HUDEP-2 (cell line): ENCODE measurements around the gene PRR9.

Experiments
- DNase-seq, 76 experiments: peaks; one replicate each; lab custom pipeline; 2025; ENCODE audit not compliant: unreplicated experiment in 76 of 76; lab: John Stamatoyannopoulos, UW

Gene PRR9

GRCh38 chr1:153228491-153228890 is 11.1 kb downstream of the PRR9 start:
- no peak for DNase-seq

GRCh38 chr1:153229076-153229829 is 11.9 kb downstream of the PRR9 start:
- DNase-seq: peak in 21 of 76 experiments; percentile 4 to 43 (median 16)

DNA sequence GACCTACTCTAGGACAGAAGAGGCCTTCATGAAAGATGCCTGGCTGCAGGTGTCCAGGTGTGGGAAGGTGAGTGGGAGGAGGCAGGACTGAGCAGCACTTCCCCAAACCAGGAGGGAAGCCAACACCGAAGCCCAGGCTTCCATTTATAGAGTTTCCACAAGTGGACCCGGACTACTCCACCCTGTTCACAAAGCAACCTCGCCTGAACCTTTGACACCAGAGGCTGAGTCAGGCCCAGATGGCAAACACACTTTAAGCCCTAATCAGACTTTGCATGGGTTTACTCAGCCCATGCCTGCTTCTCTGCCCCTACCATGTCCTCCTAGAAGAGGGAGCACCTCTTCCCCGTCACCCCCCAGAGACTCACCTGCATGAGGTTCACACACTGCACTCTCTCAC is 14.0 kb downstream of the PRR9 start:
- DNase-seq: no peak

DNA sequence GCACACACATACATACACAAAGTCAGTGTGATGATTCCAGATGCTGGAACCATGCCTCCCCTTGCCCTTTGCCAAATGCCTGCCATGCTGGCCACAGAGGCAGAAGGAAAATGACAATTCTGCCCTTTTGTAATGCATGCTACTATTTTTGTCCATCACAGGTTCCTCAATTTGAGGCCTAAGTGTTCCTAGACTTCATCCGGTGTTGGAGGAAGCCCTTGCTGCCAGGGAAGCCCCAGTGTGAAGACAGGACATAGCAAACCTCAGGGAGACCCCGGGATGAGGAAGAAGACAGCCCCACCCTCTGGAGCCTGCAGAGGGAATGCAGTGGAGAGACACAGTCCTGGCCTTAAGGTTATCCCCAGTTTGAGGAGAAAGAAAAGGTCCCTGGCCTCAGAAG is 14.4 kb downstream of the PRR9 start:
- DNase-seq: no peak

- DNase-seq: no peak
Measured at GRCh38 chr1:153232553-153232952, 15.2 kb downstream of the PRR9 start.

GRCh38 chr1:153233448-153233847 is 16.1 kb downstream of the PRR9 start:
- DNase-seq: no peak

DNA sequence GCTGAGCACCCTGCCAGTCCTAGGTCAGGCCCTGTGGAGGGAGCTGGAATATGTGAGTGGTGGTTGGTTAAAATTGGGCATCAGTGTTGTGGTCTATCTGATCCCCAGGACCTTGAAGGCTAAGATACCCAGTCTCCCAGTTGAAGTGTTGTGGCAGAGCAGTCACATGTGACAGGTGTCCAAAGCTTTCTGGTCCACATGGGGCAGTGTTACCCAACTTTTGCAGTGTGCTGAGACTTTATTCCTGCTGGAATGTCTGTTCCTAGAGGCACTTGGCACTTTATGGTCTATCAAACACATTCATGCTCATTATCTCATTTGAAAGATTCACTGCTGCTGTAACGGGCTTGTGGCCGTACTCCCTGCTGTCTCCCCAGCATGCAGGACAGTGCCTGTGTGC is 21.1 kb downstream of the PRR9 start:
- peak in 3 of 76 experiments; percentile 1 to 3 (median 2) for DNase-seq

DNA sequence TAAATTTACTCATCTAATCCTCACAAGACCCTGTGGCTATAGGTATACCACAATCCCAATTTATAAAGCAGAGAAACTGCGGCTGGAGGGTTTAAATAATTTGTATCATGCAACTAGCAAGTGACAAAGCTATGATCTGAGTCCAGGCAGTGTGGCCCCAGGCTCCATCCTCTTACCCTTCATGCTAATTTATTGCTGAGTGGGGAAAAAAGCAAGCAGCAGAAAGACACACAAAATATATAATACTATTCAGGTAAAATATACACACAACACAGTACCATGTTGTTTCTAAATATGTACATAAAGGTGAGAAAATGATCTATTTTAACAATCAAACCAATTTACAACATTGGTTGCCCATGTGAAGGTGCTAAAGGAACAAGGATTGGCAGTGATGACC is 24.8 kb downstream of the PRR9 start:
- DNase-seq: no peak

DNA sequence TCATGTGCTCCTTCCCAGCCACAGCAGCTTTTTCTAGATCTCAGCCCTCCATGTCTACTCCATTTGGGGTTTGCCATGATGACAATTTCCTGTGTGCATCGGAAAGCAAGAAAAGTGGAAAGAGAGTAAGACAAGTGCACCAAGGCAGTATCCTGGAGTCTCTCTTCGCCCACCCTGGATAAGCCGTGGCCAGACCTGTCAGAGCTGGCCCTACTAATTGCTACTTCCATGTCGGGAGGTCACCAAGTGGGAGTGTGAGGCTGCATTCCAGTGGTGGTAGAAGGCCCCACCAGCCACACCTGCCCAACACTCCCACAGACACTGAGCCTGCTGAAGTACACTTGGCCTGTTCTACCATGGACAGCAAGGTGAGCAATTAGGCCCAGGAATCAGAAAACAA is 28.1 kb downstream of the PRR9 start:
- no peak for DNase-seq

- DNase-seq: no peak
Measured at GRCh38 chr1:153246018-153246417, 28.6 kb downstream of the PRR9 start.

DNA sequence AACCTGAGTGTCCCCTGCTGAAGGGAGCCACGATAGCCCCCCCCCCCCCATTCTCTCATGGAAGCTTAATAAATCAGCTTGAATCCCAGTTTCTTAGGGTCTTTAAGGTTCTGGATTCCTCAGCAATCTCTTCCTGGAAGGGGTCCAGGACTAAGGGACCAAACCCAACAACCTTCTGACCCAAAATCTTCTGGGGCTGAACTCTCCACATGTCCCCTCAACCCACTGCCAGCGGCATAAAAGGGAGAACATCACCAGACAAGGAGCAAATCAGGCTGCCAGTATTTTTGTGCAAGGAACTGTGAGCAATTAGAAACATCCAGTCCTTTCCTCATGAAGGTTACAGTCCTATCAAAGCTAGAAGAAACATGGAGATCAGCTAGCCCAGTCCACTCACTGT is 29.4 kb downstream of the PRR9 start:
- DNase-seq: no peak

DNA sequence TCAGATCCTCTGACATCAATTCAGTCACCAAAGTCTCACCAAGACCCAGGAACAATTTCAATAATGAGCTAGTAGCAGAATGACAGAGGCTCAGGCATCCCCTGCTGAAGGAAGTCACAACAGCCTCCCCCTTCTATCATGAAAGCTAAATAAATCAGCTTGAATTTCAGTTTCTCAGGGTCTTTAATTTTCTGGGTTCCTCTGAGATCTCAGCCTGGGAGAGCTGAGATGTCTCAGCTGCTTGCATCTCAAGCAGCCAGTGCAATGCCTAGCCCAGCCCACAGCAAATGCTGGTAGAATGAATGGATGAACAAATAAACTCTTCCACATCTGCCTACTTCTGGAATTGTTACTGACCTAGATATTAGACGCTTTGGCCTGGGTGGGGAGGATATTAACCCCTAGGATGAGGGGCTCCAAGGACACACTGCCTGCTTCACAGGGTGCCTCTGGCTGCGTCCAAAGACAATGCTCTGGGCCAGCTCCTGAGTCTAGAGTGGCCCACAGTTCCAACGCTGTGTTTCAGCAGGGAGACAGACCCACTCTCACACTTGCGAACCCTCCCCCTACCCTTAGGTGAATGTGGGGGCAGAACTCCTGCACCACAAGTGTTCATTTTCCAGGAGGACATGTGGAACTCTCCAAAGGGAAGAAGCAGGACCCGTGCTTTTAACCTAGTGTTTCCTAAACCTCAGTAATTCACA is 30.9 kb downstream of the PRR9 start:
- DNase-seq: no peak

GRCh38 chr1:153250166-153250565 is 32.8 kb downstream of the PRR9 start:
- no peak for DNase-seq

GRCh38 chr1:153251087-153251486 is 33.7 kb downstream of the PRR9 start:
- DNase-seq: no peak

DNA sequence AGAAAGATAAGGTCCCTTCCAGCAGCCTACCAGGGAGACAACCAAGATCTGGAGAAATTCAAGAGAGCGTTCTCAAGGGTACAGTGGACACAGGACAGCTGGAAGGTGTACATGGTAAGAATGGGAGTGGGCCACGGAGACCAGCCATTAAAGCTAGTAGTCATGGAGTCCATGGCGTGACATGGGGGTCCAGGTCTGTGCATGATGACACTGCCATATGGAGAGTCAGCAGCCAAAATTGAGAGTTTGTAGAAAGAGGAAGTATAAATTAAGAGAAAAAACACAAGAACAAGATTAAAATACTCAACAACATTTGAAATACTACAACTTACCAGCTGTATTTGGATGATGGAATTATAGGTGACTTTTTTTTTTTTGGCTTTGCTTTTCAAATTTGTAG is 34.2 kb downstream of the PRR9 start:
- DNase-seq: no peak

GRCh38 chr1:153251988-153252387 is 34.6 kb downstream of the PRR9 start:
- no peak for DNase-seq

- DNase-seq: no peak
Measured at GRCh38 chr1:153253076-153253475, 35.7 kb downstream of the PRR9 start.

- no peak for DNase-seq
Measured at GRCh38 chr1:153253693-153254092, 36.3 kb downstream of the PRR9 start.

DNA sequence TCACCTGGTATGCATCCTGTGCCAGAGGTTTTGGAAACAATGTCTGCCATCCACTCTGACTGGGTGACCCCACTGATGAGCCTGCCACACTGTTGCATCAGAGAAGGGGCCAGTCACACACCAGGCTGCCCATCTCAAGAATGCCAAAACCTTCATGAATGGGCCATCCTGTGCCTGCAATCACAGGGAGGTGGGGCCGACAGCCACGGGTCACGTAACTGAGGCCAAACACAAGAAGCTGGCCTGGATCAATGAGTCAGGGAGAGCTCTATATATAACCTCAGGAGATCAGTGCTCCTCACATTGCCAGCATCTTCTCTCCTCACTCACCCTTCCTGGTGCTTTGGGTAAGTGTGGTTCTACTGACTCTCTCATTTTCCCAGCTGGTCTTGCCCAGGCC is 42.0 kb downstream of the PRR9 start, which contains the start of gene LORICRIN:
TSS of gene LORICRIN (plus strand) at position 301 of the 400 bp plus-strand sequence. CDS start 1,263 bp downstream, outside the sequence.
- DNase-seq: no peak

GRCh38 chr1:153260585-153261280 is 43.3 kb downstream of the PRR9 start:
- no peak for DNase-seq

GRCh38 chr1:153261281-153262069 is 44.1 kb downstream of the PRR9 start:
- DNase-seq: peak in 9 of 76 experiments; percentile 1 to 26 (median 10)
